ENCODE data around the gene TESK2. TPM values are rescaled to one million over a fixed set of nuclear protein-coding genes. Genes with fewer than 3 reads are reported as not detected.

TESK2 gene
- total and polyA plus RNA-seq, 2 of the 13 experiments (the other 11 are each of a cell fraction or from before 2014, with no cell fraction given), result 5.5 to 9.6 TPM

DNA sequence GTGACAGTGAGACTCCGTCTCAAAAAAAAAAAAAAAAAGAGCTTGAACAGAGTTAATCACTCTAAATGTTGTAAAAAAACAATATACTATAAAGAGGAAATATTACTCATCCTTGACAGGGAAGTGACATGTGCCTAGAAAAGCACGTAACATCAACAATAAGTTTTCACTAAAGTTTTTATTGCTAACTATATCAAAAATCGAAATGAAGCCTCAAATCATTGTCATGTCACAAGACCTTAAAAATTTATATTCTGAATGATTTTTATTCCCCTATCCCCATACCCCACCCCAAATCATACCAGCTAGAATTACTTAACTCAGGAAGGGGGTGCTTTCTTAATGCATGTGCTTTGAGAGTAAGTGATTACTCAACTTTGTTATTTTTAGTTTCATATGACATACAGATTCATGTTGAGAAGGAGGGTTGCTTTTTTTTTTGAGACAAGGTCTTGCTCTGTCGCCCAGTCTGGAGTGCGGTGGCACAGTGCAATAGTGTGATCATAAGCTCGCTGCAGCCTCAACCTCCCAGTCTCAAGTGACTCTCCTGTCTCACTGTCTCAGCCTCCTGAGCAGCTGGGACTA lies 97.2 kb downstream of the TESK2 start (continued):
- TF ChIP-seq MTF2 (CRISPR knock-in tag; IDR thresholded peaks at IDR 0.05; ENCODE audit: borderline replicate concordance) (no peak), ZNF607 (CRISPR knock-in tag; IDR thresholded peaks at IDR 0.05; ENCODE audit: borderline replicate concordance) (no peak), HHEX (CRISPR knock-in tag; IDR thresholded peaks at IDR 0.05) (no peak), ZNF878 (CRISPR knock-in tag; IDR thresholded peaks at IDR 0.05) (no peak)

DNA sequence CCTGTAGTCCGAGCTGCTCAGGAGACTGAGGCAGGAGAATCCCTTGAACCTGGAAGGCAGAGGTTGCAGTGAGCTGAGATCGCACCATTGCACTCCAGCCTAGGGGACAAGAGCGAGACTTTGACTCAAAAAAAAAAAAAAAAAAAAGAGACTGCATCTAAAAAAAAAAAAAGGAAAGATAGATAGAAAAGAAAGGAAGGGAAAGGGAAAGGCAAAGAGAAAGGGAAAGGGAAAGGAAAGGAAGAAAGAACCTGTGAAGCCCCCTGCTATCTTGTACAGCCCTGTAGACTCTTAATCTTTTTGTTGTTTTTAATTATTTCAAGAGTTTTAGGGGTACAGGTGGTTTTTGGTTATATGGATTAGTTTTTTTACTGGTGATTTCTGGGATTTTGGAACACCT lies 104.7 kb downstream of the TESK2 start:
- ATAC-seq, result no peak
- ChIA-PET POLR2A (no interaction called here), CTCF (ENCODE audit: low intra/inter-chr PET ratio, low total read pairs) (no interaction called here)
- in situ Hi-C loops (cut with HindIII; ENCODE audit: extremely low pct_ligation_motif_present, low pct_unique_long_range_greater_than_20kb), result no loop called here
- DNase-seq (ENCODE audit: low spot score), result no peak
- 100% methylated on average over 3 of the region's 3 CpGs for WGBS (ENCODE audit: low lambda C conversion rate)
- Histone ChIP-seq H3K4me1 (ENCODE audit: insufficient read depth, low read length) (peaks cover 7% of the 10 kb centered on the region; the same call in 1 of the 2 replicates), H3K27me3 (ENCODE audit: control insufficient read depth in 1 of 2, insufficient read depth in 2 of 2, low read length in 2 of 2) (no peaks in the 10 kb centered on the region), H3K79me2 (ENCODE audit: insufficient read depth, low read length) (no peaks in the 10 kb centered on the region), H3K9ac (ENCODE audit: insufficient read depth, low read depth, low read length) (no peak overlapping the region), H4K20me1 (ENCODE audit: insufficient read depth, low read length) (no peaks in the 10 kb centered on the region), H3K4me3 (replicated peaks in 1 of 3; ENCODE audit: insufficient read depth in 1 of 3, low read depth in 2 of 3, low read length in 3 of 3) (no peak overlapping the region), H3K36me3 (replicated peaks in 1 of 2; ENCODE audit: control insufficient read depth in 1 of 2, insufficient read depth in 2 of 2, low read length in 2 of 2) (no peaks in the 10 kb centered on the region), H2AFZ (ENCODE audit: low read length) (no peak overlapping the region), H3K9me3 (ENCODE audit: low read length) (no peaks in the 10 kb centered on the region), H3K4me2 (ENCODE audit: low read depth, low read length) (no peak overlapping the region), H3K27ac (ENCODE audit: extremely low read length, insufficient read depth, low read length) (no peak overlapping the region)
- FAIRE-seq, result no peak
- intact Hi-C loops (cut with micrococcal nuclease; ENCODE audit: unreplicated experiment), result loop anchor here (10.0 kb wide), 1 partner anchor 59 kb away; no protein-coding TSS in a partner anchor
- no TSS peak for BruUV-seq (replicated peaks)
- TF ChIP-seq MED1 (CRISPR knock-in tag; IDR thresholded peaks at IDR 0.05) (no peak), KLF12 (CRISPR knock-in tag; IDR thresholded peaks at IDR 0.05; ENCODE audit: borderline replicate concordance) (no peak), DNMT1 (CRISPR knock-in tag; IDR thresholded peaks at IDR 0.05) (no peak), ZNF441 (CRISPR knock-in tag; IDR thresholded peaks at IDR 0.05; ENCODE audit: borderline replicate concordance) (no peak), ZNF674 (CRISPR knock-in tag; IDR thresholded peaks at IDR 0.05; ENCODE audit: low read depth) (no peak), PLRG1 (conservative IDR thresholded peaks at IDR 0.05) (no peak), ZNF30 (CRISPR knock-in tag; IDR thresholded peaks at IDR 0.05) (no peak), CREM (IDR thresholded peaks at IDR 0.05) (no peak), CREM (CRISPR knock-in tag; IDR thresholded peaks at IDR 0.05) (no peak)
- TF ChIP-seq, protein P1, sequence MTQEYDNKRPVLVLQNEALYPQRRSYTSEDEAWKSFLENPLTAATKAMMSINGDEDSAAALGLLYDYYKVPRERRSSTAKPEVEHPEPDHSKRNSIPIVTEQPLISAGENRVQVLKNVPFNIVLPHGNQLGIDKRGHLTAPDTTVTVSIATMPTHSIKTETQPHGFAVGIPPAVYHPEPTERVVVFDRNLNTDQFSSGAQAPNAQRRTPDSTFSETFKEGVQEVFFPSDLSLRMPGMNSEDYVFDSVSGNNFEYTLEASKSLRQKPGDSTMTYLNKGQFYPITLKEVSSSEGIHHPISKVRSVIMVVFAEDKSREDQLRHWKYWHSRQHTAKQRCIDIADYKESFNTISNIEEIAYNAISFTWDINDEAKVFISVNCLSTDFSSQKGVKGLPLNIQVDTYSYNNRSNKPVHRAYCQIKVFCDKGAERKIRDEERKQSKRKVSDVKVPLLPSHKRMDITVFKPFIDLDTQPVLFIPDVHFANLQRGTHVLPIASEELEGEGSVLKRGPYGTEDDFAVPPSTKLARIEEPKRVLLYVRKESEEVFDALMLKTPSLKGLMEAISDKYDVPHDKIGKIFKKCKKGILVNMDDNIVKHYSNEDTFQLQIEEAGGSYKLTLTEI (CRISPR knock-in tag; conservative IDR thresholded peaks at IDR 0.05), result no peak
- TF ChIP-seq, protein P2, sequence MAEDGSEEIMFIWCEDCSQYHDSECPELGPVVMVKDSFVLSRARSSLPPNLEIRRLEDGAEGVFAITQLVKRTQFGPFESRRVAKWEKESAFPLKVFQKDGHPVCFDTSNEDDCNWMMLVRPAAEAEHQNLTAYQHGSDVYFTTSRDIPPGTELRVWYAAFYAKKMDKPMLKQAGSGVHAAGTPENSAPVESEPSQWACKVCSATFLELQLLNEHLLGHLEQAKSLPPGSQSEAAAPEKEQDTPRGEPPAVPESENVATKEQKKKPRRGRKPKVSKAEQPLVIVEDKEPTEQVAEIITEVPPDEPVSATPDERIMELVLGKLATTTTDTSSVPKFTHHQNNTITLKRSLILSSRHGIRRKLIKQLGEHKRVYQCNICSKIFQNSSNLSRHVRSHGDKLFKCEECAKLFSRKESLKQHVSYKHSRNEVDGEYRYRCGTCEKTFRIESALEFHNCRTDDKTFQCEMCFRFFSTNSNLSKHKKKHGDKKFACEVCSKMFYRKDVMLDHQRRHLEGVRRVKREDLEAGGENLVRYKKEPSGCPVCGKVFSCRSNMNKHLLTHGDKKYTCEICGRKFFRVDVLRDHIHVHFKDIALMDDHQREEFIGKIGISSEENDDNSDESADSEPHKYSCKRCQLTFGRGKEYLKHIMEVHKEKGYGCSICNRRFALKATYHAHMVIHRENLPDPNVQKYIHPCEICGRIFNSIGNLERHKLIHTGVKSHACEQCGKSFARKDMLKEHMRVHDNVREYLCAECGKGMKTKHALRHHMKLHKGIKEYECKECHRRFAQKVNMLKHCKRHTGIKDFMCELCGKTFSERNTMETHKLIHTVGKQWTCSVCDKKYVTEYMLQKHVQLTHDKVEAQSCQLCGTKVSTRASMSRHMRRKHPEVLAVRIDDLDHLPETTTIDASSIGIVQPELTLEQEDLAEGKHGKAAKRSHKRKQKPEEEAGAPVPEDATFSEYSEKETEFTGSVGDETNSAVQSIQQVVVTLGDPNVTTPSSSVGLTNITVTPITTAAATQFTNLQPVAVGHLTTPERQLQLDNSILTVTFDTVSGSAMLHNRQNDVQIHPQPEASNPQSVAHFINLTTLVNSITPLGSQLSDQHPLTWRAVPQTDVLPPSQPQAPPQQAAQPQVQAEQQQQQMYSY (CRISPR knock-in tag; IDR thresholded peaks at IDR 0.05), result no peak
- TF ChIP-seq, protein P3, sequence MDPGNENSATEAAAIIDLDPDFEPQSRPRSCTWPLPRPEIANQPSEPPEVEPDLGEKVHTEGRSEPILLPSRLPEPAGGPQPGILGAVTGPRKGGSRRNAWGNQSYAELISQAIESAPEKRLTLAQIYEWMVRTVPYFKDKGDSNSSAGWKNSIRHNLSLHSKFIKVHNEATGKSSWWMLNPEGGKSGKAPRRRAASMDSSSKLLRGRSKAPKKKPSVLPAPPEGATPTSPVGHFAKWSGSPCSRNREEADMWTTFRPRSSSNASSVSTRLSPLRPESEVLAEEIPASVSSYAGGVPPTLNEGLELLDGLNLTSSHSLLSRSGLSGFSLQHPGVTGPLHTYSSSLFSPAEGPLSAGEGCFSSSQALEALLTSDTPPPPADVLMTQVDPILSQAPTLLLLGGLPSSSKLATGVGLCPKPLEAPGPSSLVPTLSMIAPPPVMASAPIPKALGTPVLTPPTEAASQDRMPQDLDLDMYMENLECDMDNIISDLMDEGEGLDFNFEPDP (CRISPR knock-in tag; conservative IDR thresholded peaks at IDR 0.05), result no peak
- TF ChIP-seq, protein P4, sequence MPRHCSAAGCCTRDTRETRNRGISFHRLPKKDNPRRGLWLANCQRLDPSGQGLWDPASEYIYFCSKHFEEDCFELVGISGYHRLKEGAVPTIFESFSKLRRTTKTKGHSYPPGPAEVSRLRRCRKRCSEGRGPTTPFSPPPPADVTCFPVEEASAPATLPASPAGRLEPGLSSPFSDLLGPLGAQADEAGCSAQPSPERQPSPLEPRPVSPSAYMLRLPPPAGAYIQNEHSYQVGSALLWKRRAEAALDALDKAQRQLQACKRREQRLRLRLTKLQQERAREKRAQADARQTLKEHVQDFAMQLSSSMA (CRISPR knock-in tag; IDR thresholded peaks at IDR 0.05), result no peak
